Measurements from ENCODE around the gene SPPL3.

DNA sequence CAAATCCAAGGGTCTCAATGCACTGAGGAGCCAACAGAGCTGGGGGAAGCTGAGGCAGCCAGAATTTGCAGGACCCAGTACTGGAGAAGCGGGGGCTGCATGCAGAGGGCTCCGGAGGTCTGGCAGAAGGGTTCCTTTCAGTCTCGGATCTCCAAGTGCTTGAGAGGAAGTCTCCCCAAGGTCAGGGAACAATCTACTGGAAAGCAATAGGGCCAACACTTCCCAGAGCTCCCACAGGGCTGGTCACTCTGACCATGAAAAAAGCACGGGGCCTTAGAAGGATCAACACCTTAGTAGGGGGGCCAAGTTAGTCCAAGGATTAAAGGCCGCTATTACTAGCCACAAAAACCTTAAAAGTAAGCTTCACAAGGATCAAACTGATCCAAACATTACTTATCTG, 31.7 kb downstream of the SPPL3 start:
- TF ChIP-seq, protein P1, sequence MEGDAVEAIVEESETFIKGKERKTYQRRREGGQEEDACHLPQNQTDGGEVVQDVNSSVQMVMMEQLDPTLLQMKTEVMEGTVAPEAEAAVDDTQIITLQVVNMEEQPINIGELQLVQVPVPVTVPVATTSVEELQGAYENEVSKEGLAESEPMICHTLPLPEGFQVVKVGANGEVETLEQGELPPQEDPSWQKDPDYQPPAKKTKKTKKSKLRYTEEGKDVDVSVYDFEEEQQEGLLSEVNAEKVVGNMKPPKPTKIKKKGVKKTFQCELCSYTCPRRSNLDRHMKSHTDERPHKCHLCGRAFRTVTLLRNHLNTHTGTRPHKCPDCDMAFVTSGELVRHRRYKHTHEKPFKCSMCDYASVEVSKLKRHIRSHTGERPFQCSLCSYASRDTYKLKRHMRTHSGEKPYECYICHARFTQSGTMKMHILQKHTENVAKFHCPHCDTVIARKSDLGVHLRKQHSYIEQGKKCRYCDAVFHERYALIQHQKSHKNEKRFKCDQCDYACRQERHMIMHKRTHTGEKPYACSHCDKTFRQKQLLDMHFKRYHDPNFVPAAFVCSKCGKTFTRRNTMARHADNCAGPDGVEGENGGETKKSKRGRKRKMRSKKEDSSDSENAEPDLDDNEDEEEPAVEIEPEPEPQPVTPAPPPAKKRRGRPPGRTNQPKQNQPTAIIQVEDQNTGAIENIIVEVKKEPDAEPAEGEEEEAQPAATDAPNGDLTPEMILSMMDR (IDR thresholded peaks at IDR 0.05), result no peak
- TF ChIP-seq POLR2AphosphoS5 (IDR thresholded peaks at IDR 0.05), result no peak
- TF ChIP-seq POLR2A (IDR thresholded peaks at IDR 0.05), result no peak

All from stomach (tissue), 4 donors.